GM12801 (cell line): ENCODE results near the gene GNG7.

ENCODE experiments used
- TF ChIP-seq, protein P1 (sequence below): IDR thresholded peaks from one replicate; pipeline ENCODE4 v1.5.1; 2011; ENCODE audit warnings: control low read depth; ENCODE audit not compliant: insufficient read length; ENCODE audit errors: extremely low read depth

The GNG7 gene

DNA sequence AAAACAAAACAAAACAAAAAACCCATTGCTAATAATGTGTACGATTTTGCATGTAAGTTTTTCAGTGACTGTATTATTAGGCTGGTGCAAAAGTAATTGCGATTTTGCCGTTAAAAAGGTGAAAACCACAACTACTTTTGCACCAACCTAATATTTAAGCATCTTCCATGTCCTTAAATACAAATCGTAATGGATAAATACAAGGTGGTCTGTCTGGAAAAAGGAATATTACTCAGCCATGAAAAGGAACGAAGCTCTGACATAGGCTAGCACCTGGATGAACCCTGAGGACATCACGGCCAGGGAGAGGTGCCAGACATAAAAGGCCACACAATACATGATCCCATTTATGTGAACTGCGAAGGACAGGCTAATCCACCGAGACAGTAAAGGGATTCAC lies 193.4 kb downstream of the GNG7 start:
- TF ChIP-seq, protein P1, sequence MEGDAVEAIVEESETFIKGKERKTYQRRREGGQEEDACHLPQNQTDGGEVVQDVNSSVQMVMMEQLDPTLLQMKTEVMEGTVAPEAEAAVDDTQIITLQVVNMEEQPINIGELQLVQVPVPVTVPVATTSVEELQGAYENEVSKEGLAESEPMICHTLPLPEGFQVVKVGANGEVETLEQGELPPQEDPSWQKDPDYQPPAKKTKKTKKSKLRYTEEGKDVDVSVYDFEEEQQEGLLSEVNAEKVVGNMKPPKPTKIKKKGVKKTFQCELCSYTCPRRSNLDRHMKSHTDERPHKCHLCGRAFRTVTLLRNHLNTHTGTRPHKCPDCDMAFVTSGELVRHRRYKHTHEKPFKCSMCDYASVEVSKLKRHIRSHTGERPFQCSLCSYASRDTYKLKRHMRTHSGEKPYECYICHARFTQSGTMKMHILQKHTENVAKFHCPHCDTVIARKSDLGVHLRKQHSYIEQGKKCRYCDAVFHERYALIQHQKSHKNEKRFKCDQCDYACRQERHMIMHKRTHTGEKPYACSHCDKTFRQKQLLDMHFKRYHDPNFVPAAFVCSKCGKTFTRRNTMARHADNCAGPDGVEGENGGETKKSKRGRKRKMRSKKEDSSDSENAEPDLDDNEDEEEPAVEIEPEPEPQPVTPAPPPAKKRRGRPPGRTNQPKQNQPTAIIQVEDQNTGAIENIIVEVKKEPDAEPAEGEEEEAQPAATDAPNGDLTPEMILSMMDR = no peak

DNA sequence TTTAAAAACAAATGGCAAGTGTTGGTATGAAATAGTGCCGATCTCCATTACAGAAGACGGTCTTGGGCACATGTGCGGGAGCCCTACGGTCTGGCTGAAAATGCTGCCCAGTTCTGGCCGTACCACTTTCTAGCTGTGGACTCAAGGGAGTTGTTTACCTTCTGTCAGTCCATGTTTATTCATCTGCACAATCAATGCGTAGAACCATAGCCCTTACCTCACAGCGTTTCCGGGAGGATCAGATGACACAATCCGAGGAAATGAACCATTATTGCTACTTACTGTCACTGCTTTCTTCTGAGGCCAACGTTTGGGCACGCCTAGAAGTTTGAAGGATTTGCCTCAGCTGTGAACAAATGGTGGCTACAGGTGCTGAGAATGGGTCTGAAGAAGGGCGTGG lies 195.4 kb downstream of the GNG7 start:
- TF ChIP-seq, protein P1 = no peak

DNA sequence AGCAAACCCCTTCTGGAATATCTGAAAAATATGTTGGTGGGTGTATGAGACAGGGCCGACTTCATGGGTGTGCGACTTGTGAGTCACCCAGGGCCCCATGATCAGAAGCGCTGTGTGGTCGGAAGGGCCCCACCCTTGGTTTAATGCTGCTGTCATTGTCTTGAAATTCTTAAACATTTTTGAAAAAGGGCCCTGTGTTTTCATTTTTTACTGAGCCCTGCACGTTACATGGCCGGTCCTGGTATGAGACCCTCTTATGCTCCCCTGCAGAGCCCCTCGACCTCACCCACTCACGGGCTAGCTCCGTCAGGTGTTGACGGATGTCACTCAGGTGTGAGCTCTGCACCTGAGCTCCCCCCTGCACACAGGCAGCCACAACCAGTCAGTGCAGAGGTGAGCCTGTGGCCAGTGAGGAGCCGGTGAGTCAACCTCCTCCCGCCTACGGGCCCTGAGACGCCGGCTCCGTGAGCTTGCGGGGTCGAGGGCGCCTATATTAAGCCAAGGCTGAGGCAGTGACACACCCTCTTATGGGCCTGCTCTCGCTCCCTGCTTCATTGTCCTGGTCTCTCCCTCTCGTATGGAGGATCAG lies 198.9 kb downstream of the GNG7 start:
- TF ChIP-seq, protein P1 = no peak

DNA sequence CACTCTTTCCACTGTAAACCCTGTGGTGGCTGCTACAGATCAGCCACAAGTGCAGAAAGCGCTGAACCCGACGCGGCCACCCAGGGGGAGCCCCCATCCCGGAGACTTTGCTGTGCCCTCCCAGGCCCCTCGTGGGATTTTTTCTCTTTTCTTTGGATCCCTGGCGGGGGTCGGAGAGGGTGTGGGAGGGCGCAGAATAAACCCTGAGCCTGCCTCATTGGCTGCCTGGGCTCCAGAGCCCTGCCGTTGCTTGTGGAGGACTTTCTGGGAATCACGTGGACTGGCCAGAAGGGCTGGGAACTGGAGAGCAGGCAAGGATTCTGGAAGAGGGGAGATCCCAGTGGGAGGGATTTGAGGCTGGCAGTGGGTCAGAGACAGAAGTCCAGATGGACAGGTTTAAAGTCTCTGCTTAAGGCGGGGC lies 201.6 kb downstream of the GNG7 start:
- TF ChIP-seq, protein P1 = no peak

DNA sequence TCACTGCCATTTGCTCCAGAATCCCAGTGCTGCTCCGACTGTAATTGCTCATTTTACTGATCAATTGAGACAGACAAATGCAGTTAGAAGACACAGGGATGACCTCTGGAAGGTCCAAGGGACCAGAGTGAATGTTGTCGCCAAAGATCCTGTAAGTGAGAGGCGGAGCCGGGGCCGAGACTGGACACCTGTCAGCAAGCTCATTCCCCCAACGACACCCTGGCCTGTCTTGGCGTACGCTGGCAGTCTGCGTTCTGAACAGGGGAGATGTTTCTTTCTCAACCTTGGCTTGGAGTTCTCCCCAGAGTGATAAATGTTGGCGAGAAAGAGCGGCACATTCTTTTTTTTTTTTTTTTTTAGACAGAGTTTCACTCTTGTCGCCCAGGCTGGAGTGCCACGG lies 202.3 kb downstream of the GNG7 start:
- TF ChIP-seq, protein P1 = no peak

DNA sequence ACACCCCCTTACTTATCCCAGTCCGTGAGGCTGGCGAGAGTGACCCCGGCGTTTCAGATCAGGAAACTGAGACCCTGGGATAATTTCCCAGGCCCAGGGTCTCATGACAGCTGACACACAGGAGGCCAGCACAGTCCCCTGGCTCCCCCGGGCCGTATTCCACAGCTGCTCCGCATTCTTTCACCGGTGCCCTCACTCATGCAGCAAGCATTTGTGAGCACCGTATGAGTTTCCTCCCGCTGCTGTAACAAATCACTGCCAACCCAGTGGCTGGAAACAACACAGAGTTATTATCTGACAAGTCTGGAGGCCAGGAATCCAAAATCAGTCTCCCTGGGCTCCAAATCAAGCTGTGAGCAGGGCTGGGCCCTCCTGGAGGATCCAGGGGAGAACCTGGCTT lies 205.3 kb downstream of the GNG7 start:
- TF ChIP-seq, protein P1 = no peak

DNA sequence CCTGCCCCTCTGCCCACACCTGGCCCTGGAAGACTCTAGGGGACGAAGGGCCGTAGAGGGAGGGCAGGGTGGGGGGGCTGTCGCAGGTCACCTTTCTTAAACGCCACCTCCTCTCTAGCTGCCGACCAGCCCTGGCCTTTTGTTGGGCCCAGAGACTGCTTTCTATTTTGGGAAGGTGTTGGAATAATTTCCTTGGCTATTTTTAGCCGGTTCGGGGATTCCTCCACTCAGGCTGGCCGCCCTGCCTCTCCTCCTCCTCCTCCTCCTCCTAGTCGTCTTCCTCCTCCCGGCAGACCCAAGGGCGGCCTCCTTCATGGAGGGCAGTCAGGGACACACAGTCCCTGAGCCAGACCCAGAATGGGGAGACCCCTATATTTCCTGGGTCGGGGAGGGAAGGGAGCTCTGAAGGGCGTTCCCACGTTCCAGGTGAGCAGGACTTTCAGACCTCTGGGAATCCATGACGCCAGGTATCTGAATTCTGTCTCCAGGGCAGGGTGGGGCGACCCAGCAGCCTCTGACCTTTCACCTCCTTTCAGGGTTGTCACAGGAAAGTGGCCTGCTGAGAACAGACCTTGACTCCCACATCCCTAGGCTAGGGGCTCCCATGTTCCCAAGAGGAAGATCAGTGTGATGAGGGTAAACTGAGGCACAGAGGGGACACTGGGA lies 206.7 kb downstream of the GNG7 start:
- TF ChIP-seq, protein P1 = no peak
